ENCODE data around the gene DNAJB6. TPM values are rescaled to one million over a fixed set of nuclear protein-coding genes. Genes with fewer than 3 reads are reported as not detected.

The DNAJB6 gene
- total RNA-seq, 1 experiment from 2014 or later: 201 TPM

GRCh38 chr7:157299317-157299612 is 37.5 kb upstream of the DNAJB6 start:
- Histone ChIP-seq H3K36me3 (ENCODE audit: control insufficient read depth, insufficient read depth, low read length) (no peaks in the 10 kb centered on the region), H3K4me3 (ENCODE audit: low read depth in 2 of 2, low read length in 2 of 2) (no peak overlapping the region), H3K27me3 (ENCODE audit: control insufficient read depth, insufficient read depth, low read length) (no peaks in the 10 kb centered on the region), H3K4me1 (ENCODE audit: control insufficient read depth, insufficient read depth, low read length) (peaks cover 35% of the 10 kb centered on the region), H3K27ac (ENCODE audit: low read length) (peak overlapping the region; percentile 26), H3K9me3 (ENCODE audit: control insufficient read depth, insufficient read depth, low read depth, low read length) (no peaks in the 10 kb centered on the region)
- ChIA-PET CTCF (interaction anchor here (0.5 to 1.0 kb wide), 4 partner anchors 13 to 177 kb away, joined by 3 to 5 read pairs (median 3); no protein-coding TSS in a partner anchor), POLR2A (interaction anchor here (0.6 kb wide), 1 partner anchor 40 kb away, joined by 3 read pairs; no protein-coding TSS in a partner anchor)
- TF ChIP-seq, protein P1, sequence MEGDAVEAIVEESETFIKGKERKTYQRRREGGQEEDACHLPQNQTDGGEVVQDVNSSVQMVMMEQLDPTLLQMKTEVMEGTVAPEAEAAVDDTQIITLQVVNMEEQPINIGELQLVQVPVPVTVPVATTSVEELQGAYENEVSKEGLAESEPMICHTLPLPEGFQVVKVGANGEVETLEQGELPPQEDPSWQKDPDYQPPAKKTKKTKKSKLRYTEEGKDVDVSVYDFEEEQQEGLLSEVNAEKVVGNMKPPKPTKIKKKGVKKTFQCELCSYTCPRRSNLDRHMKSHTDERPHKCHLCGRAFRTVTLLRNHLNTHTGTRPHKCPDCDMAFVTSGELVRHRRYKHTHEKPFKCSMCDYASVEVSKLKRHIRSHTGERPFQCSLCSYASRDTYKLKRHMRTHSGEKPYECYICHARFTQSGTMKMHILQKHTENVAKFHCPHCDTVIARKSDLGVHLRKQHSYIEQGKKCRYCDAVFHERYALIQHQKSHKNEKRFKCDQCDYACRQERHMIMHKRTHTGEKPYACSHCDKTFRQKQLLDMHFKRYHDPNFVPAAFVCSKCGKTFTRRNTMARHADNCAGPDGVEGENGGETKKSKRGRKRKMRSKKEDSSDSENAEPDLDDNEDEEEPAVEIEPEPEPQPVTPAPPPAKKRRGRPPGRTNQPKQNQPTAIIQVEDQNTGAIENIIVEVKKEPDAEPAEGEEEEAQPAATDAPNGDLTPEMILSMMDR (IDR thresholded peaks at IDR 0.05): no peak
- DNase-seq (ENCODE audit: low read depth, low spot score) (no peak), ATAC-seq (no peak)
- in situ Hi-C loops (cut with HindIII; ENCODE audit: low pct_unique_long_range_greater_than_20kb, low sequenced_read_pairs): no loop called here
- no TSS peak for BruUV-seq (replicated peaks)
- intact Hi-C loops (cut with micrococcal nuclease; ENCODE audit: unreplicated experiment): no loop called here

GRCh38 chr7:157299613-157300368 is 37.0 kb upstream of the DNAJB6 start:
- H3K4me1 ChIP-seq (ENCODE audit: control insufficient read depth, insufficient read depth, low read length): peaks cover 35% of the 10 kb centered on the region
- H3K4me3 ChIP-seq (ENCODE audit: low read depth in 2 of 2, low read length in 2 of 2): peak overlapping the region; percentile 6 to 24; a peak in 3 of 4 replicates
- in situ Hi-C loops (cut with HindIII; ENCODE audit: low pct_unique_long_range_greater_than_20kb, low sequenced_read_pairs): no loop called here
- ATAC-seq (peak; percentile 78), DNase-seq (ENCODE audit: low read depth, low spot score) (no peak)
- H3K27me3 ChIP-seq (ENCODE audit: control insufficient read depth, insufficient read depth, low read length): no peaks in the 10 kb centered on the region
- intact Hi-C loops (cut with micrococcal nuclease; ENCODE audit: unreplicated experiment): no loop called here
- peak overlapping the region; percentile 26 for H3K27ac ChIP-seq (ENCODE audit: low read length)
- H3K36me3 ChIP-seq (ENCODE audit: control insufficient read depth, insufficient read depth, low read length): no peaks in the 10 kb centered on the region
- CTCF ChIA-PET: interaction anchor here (0.5 to 1.0 kb wide), 5 partner anchors 14 to 177 kb away, joined by 3 to 5 read pairs (median 3); no protein-coding TSS in a partner anchor
- TF ChIP-seq REST (IDR thresholded peaks at IDR 0.05; ENCODE audit: insufficient read depth in 1 of 2, low read depth in 2 of 2, low read length in 1 of 2) (no peak), POLR2AphosphoS5 (IDR thresholded peaks at IDR 0.05; ENCODE audit: low read depth, low read length) (peak; percentile 28; the same call in 1 of the 2 replicates)
- TF ChIP-seq, protein P1 (IDR thresholded peaks at IDR 0.05): peak; percentile 82; the same call in 1 of the 2 replicates
- POLR2A ChIA-PET: interaction anchor here (0.5 to 0.6 kb wide), 2 partner anchors 40 to 444 kb away, joined by 3 read pairs; no protein-coding TSS in a partner anchor
- no peaks in the 10 kb centered on the region for H3K9me3 ChIP-seq (ENCODE audit: control insufficient read depth, insufficient read depth, low read depth, low read length)
- BruUV-seq (replicated peaks): no TSS peak
